ENCODE measurements around the gene PLCG1.
"Not testable (repeated sequence)": the region's sequence is repeated elsewhere in the genome, so short reads cannot be mapped to it uniquely, and the experiment has no call there.

PLCG1 gene

GRCh38 chr20:41125530-41126457 lies 11.5 kb upstream of the PLCG1 start:
- DNase-seq = no peak

GRCh38 chr20:41126719-41127118 lies 10.6 kb upstream of the PLCG1 start:
- no peak for DNase-seq

- not testable (repeated sequence) for DNase-seq
These were observed 9.0 kb upstream of the PLCG1 start for GRCh38 chr20:41128317-41128716.

GRCh38 chr20:41131594-41132387 lies 5.6 kb upstream of the PLCG1 start:
- no peak for DNase-seq

GRCh38 chr20:41132388-41132775 lies 5.0 kb upstream of the PLCG1 start:
- not testable (repeated sequence) for DNase-seq

- DNase-seq = no peak
These were observed 3.5 kb upstream of the PLCG1 start for GRCh38 chr20:41133709-41134361.

- no peak for DNase-seq
These were observed 2.8 kb upstream of the PLCG1 start for GRCh38 chr20:41134362-41135186.

- DNase-seq = no peak
These were observed 2.0 kb upstream of the PLCG1 start for GRCh38 chr20:41135187-41135887.

GRCh38 chr20:41135888-41136679 lies 1.3 kb upstream of the PLCG1 start:
- no peak for DNase-seq

- DNase-seq = no peak
These were observed 501 bp downstream of the PLCG1 start for GRCh38 chr20:41137614-41138474.

GRCh38 chr20:41138475-41139226 lies 1.3 kb downstream of the PLCG1 start:
- DNase-seq = no peak

- no peak for DNase-seq
These were observed 2.1 kb downstream of the PLCG1 start for GRCh38 chr20:41139227-41140093.

- no peak for DNase-seq
These were observed 3.1 kb downstream of the PLCG1 start for GRCh38 chr20:41140226-41141133.

GRCh38 chr20:41141153-41141815 lies 3.9 kb downstream of the PLCG1 start:
- DNase-seq = no peak

- DNase-seq = no peak
These were observed 4.9 kb downstream of the PLCG1 start for GRCh38 chr20:41142245-41142644.

GRCh38 chr20:41142919-41143318 lies 5.6 kb downstream of the PLCG1 start:
- DNase-seq = no peak

Measured in cortex of kidney (tissue), 1 donor.